ENCODE data around the gene PEX11G. TPM values are rescaled to one million over a fixed set of nuclear protein-coding genes. Genes with fewer than 3 reads are reported as not detected.

The PEX11G gene
- total and polyA plus RNA-seq, 2 of the 8 experiments (the other 6 are each of a cell fraction or from before 2014, with no cell fraction given): 2.1 to 4.3 TPM

GRCh38 chr19:7529610-7530490, 41.0 kb upstream of the PEX11G start (continued):
- TF ChIP-seq CBX5 (IDR thresholded peaks at IDR 0.05; ENCODE audit: low read depth, low read length): no peak
- TF ChIP-seq YY1 (IDR thresholded peaks at IDR 0.05; ENCODE audit: low read depth, low read length): no peak
- TF ChIP-seq HDAC2 (IDR thresholded peaks at IDR 0.05; ENCODE audit: borderline replicate concordance in 1 of 2, low read depth in 2 of 2, low read length in 2 of 2): no peak
- TF ChIP-seq CHD7 (IDR thresholded peaks at IDR 0.05; ENCODE audit: insufficient replicate concordance, low read length): no peak
- TF ChIP-seq SP4 (IDR thresholded peaks at IDR 0.05; ENCODE audit: low read length): no peak
- TF ChIP-seq NANOG (IDR thresholded peaks at IDR 0.05; ENCODE audit: insufficient read depth, low read depth, low read length, poor library complexity, severe bottlenecking): no peak
- no peak for TF ChIP-seq RFX5 (IDR thresholded peaks at IDR 0.05; ENCODE audit: borderline replicate concordance, low read depth, low read length)
